ENCODE data around the gene AUTS2. TPM values are rescaled to one million over a fixed set of nuclear protein-coding genes. Genes with fewer than 3 reads are reported as not detected.

Gene AUTS2
- total RNA-seq, 1 donor from 2014 or later: 119 TPM

DNA sequence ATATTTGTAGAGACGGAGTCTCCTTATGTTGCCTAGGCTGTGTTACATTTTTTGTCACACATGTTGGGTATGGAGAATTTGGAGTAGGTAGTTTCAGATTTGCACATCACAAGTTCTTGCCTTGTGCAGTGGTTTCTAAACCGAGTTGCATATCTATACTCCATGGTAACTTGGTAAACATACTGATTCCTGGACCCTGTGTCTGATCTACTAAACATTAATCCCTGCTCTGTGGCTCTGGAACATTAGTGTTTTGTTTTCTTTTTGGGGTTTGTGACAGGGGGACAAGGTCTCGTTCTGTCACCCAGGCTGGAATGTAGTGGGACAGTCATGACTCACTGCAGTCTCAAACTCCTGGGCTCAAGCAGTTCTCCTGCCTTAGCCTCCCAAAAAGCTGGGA is 24.7 kb downstream of the AUTS2 start:
- no peak for DNase-seq (ENCODE audit: low spot score)

DNA sequence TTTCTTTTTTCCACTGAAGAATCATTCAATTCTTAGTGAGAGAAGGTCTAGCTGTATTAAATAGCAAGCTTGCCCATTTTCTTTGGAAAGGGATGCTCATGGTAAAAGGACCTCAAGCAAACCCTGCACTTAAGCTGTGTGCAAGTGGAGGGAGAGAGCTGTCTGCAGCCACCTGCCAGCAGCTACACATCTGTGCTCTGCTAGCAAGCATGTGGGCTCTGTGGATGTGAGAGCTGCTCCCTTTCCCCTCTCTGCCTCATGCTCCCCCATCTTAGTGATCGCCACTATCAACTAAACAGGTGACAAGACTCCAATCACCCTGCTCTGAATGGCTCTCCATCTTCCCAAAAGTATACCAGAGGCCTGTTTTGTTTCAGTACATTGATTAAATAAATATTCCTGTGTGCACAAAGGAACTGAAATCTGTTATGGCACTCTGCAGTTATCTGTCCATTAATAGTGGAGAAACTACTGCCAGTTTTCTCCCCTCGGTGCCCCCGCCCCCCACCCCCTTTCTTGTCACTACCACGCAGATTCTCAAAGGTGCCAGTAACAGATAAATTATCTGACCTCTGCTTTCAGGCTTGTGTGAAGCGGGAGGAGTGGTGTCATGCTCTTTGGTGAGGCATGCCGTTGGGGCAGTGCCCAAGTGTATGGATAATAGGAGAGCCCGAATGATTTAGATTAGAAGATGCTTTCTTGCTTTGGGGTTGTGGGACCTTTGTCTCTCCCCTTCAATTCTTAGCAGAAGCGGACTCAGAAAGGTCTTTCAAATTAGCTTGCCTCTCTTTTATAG is 26.4 kb downstream of the AUTS2 start:
- DNase-seq (ENCODE audit: low spot score): no peak

DNA sequence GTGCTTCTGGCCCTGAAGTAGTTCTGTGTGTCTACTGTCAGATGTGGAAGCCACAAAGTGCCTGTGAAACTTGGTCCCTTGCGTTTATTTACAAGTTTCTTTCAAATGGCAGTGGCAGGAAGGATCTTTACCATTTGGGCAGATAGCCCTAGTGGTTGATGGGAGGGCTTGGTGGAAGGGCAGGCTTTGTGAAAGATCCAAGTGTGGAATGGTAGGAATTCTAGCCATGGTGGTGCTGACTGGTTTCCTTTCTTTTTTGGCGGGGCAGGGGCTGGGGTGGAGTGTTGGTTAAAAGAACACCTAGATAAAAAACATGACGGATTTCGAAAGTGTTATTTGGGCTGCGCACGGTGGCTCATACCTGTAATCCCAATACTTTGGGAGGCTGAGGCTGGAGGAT is 27.0 kb downstream of the AUTS2 start:
- no peak for DNase-seq (ENCODE audit: low spot score)

DNA sequence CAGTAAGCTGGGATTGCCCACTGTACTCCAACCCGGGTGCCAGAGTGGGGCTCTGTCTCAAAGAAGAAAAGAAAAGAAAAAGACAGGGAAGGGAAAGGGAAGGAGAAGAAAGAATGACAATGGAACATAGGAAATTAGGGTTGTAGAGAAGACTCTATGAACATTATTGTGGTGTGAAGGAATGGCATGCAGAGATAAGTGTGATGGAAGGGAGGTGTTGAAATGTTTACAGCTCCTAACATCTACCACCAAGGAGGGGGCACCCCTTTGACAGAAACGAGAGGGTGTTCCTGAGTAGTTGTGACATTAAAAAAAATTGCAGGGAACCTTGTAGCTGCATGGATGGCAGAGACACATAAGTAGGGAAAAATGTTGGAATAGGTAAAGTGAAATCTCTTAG is 27.5 kb downstream of the AUTS2 start:
- no peak for DNase-seq (ENCODE audit: low spot score)

DNA sequence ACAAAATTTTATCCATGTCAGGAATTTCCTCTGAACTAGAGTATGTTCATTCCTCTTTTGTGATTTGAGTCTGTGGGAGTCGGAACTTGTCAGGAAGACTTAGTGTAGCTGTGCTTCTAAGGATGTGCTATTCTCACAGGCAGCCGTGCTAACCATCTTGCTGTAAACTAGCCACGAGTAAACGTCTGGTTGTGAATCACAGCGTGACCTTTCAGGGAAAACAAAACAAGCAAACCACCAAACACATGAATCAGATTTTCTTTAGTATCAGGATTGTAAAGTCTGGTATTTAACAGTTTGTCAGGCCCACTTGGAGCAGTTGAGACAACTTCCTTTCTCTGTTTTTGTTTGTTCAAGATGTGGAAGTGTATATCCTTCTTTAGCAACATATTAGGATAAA is 32.0 kb downstream of the AUTS2 start:
- DNase-seq (ENCODE audit: low spot score): no peak

DNA sequence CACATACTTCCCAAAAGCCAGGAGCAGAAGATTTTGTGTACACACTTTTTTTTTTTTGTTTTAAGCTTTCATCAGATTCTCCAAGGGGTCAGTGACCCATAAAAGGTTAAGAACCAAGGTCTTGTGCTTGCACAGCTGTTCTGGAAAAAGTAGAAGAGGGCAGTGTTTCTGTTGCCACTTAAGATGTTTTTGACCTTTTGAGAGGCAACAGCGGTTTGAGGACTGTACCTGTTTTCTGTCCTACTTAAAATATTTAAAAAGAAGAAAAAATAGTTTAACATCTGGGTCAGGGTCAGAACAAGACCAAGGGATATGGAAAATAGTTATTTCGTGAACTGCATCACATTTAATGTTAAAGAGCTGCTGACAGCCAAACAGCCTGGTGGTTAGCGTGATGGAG is 32.9 kb downstream of the AUTS2 start:
- no peak for DNase-seq (ENCODE audit: low spot score)

DNA sequence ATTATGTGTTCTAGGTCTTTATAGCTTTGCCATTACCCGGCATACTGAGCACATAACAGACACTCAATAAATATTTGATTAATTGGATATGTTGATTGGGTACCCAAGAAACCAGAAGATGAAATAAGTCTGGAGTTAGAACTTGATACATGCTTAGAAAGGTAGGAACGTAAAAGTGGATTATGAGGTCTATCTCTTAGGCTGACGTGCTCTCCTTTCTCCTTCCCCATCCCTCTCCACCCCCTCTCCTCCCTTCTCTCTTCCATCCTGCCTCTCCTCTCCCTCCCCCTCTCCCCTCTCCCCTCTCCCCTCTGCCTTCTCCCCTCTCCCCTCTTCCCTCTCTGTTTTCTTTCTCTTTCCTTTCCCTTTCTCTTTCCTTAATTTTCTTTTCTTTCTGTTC is 34.0 kb downstream of the AUTS2 start:
- no peak for DNase-seq (ENCODE audit: low spot score)

DNA sequence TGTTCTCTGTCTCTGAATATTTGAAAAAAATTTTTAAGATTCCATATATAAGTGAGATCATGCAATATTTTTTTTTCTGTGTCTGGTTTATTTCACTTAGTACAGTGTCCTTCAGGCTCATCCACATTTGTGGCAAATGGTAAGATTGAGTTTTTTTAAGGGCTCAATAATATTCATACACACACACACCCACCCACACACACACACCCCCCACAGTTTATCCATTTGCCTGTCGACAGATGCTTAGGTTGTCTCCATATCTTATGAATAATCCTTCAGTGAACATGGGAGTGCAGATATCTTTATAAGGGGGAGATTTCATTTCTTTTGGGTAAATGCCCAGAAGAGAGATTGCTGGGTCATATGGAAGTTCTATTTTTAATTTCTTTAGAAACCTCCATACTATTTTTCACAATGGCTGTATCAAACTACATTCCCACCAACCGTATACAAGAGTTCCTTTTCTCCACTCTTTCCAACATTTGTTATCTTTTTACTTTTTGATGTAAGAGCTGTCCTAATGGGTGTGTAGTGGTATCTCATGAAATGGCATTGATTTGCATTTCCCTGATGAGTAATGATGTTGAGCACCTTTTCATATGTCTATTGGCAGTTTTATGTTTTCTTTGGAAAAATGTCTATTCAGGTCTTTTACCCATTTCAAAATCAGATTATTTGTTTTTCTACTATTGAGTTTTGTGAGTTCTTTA is 35.0 kb downstream of the AUTS2 start:
- no peak for DNase-seq (ENCODE audit: low spot score)

DNA sequence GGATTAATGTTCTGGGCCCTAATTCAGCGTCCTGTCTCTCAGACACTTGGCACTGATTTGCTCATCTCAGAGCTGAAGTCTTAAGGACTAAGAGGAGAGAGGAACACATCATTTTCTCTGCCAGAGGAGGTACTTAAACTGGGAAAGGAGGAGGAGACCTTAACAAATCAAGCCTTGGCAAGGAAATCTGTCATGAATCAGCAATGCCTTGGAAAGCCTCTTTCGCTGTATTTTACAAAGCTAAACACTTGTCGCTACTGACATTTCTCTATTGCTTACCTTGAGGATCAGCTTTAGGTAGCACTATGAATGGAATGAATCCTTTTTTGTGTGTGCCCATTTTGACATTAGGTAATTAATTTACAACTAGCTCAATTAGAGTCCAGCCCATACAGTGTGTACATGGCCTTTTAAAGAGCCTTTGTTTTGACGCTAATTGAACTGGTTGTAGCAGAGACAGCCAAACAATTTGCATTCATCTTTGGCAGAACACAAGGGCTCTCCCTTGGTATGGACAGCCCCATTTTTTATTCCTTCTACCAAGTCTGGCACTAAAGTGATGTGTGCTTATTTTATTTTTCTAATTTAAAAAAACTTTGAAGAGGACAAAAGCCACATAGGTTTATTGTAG is 37.4 kb downstream of the AUTS2 start:
- no peak for DNase-seq (ENCODE audit: low spot score)

DNA sequence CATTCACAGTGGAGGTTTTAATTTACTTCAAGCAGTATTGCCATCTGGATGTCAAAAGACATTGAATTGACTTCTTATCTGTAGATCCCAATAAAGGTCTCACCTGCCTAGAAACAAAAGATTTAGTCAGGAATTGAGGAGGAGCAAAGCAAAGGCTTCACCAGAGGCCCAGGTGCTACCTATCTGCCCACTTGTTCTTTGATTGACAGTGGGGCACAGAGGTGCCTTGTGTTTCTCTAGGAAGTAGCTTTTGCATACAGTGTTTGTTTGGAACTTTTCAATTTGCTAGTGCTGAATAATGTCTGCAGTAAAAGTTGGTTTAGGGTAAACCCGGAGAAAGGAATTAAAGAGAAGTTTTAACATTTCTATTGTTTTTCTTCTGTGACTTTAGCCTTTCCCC is 40.4 kb downstream of the AUTS2 start:
- DNase-seq (ENCODE audit: low spot score): no peak

DNA sequence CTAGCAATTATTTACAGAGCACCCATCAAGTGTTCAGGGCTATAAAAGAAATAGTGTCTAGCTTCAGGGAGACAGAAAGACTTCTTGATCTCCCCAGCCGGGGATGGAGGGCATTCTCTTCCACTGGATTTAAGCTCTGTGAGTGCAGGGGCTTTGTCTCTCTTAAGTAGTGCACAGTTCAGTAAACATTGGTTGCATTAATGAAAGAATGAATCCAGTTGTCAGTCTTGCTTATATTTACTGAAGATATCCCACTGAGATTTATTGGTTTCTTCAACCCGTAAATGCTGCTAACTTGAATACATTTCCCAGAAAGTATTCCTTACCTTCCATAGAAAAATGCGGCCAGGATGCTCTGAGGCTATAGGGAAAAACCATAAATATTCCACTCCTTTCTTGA is 41.9 kb downstream of the AUTS2 start:
- DNase-seq (ENCODE audit: low spot score): no peak

DNA sequence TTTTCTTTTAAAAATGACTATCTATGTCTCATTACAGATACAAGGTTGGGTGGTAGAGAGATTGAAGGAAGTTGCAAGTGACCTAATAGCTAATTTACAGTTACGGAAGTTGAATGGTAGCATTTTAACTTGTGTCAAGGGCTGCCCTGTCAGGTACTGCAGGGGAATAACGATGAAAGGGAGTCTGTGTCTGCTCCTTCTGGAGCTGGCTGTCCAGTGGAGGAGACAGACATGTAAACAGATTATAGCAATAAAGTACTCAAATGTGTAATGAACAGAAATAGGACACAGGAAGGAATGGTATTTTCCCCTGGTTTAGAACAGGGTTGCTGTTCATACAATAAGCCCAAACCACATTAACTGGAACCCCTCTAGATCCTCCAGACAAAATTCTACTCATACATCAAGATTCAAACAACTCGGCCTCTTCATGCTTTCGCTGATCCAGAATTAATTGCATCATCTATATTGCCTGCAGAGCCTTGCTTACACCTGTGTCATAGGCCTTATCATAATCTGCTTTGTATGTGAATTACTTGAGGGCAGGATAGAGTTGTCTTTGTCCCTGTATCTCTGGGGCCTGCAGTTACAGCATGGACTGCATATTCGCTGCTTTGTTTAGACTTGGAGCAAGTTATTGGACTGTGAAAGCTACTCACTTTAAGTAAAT is 42.8 kb downstream of the AUTS2 start:
- no peak for DNase-seq (ENCODE audit: low spot score)

DNA sequence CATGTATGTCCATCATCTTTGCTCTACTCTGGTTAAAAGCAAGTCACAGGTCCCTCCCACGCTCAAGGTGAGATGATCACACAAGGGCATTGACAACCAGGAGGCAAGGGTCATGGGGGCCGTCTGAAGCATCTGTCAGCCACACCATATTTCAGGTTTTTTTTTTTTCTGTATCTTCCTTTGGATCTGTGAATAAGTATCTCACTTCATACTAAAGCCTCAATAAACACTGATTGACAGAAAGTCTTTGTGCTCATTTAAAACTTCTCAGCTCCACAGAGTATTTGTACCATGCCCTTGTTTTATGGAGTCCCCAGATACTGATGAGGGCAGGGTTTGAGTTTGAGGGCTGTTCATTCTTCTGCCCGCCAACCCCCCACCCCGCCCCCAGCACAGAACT is 45.0 kb downstream of the AUTS2 start:
- DNase-seq (ENCODE audit: low spot score): no peak

DNA sequence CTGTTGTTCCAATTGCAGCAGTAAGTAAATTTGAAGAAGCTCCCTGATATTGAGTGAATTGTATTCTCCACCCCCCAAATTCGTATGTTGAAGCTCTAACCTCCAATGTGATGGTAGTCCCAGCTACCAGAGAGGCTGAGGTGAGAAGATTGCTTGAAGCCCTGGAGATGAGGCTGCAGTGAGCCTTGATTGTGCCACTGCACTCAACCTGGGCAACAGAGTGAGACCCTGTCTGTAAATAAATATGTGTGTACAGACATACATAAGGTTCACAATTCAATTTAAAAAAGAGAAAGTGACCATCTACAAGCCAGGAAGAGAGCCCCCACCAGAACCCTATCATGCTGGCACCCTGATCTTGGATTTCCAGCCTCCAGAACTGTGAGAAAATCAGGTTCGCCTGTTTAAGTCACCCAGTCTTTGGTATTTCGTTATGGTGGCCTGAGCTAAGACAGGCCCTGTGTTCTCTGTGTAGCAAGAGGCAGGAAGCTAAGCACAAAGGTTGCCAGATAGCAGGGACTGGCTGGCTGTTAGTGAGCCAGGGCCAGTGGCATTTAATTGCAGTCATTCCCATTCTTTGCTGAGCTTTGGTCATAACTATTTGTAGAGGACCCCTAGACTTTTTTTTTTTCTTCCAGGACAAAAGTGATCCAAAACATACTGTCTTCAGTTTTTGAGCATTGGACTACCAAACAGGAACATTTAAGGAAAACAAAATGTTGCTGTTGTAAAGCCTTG is 45.6 kb downstream of the AUTS2 start:
- DNase-seq (ENCODE audit: low spot score): no peak

DNA sequence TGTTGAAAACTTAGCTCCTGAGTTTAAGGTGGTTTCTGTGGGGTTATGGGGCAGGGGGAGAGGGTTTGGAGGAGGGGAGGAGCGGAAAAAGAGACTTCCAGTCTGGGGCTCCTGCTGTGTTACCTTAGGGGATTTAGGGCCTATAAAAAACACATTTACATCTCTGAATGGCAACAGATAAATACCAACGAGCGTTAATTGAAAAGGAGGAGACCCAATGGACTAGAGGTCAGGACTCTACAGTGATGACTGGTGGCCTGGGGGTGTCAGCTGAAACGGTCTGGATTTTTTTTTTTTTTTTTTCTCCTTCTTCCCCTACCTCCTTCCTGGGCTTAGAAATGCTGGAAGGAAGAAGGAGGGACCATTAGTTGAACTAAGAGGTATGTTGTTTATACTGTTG is 47.4 kb downstream of the AUTS2 start:
- DNase-seq (ENCODE audit: low spot score): no peak

DNA sequence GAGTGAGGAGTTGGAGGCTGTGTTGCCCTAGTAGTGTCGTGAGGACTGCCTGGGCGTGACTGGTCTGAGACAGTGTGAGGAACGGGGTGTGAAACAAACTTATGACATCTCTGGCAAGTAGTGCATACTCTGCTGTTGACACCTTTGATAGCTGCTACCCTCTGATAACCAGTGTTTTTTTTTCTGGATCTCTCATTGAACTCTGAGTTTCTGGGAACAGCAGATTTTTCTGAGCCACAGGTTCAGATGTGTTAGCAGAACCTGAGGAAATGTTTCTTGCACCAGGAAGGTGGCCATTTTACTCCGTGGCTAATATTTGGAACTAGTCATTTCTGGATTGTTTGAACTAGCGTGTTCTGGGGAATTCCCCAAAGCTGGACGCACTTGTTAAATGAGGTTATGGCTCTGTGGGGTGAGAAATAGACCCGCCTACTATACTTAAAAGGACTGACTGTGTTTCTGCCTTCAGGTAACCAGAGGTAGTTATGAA is 52.9 kb downstream of the AUTS2 start:
- no peak for DNase-seq (ENCODE audit: low spot score)

DNA sequence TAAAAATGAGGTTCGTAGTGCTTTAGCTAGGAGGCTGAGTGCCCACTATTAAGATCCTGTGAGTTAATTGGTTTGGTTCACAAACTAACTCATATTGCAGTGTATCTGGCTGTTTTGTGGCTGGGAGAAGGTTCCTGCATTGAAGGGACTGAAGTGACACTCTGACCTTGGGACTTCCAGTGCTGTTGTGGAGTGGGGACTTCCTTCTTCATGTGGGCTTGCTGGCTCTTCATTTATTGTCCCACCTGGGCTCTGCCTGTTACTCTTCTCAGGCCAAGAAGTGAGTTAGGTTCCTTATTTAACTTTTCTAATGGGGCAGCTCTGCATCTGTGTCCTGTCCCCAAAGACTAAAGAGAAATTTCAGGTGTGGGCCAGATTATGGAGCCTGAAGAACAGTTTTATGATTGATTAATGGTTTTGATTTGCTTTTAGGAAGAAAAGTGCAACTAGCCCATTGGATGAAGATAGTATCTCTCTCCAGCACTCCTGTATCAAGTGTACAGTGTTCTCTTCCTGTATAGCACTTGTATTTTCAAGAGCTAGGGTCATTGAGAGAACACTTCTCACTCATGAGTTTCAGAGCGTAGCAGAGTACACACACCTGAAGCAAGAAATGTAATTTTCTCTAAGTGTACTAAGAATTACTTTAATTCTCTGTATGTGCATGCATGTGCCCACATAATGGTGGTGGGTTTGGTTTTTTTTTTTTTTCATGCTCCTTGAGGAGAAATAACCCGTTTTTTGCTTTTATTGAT is 54.8 kb downstream of the AUTS2 start:
- no peak for DNase-seq (ENCODE audit: low spot score)

DNA sequence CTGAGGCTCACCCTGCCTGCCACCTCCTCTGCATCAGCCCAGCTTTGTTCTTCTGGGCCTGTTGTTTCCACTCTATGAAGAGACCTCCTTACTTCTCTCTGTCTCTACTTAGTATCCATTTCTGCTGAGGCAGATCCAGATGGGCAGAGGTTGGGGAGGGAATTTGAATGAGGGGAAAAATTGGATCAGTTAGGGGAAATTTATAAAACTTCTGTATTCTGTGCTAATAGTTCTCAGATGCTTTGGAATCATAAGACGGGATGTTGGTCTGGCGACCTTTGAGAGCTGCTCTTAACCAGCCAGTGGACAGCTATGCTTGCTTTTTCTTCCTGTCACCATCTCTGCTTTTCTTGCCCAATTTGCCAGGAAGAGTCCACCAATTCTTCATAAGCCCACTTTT is 55.5 kb downstream of the AUTS2 start:
- no peak for DNase-seq (ENCODE audit: low spot score)

DNA sequence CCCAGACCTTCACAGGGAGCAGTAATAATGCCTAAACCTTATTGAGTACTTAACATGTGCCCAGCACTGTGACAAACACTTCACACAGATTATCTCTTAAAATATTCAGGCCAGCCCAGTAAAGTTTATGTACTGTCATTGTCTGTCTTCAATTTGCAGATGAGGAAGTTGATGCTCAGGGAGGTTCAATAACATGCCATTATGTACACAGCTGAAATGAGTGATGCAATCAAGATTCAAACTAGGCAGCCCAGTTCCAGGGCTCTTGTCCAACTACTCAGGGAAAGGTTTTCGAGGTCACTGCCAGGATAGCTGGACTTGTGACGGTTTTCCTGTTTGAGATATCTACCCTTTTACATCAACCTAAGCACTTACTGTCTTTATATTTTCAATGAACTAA is 56.1 kb downstream of the AUTS2 start:
- DNase-seq (ENCODE audit: low spot score): no peak

DNA sequence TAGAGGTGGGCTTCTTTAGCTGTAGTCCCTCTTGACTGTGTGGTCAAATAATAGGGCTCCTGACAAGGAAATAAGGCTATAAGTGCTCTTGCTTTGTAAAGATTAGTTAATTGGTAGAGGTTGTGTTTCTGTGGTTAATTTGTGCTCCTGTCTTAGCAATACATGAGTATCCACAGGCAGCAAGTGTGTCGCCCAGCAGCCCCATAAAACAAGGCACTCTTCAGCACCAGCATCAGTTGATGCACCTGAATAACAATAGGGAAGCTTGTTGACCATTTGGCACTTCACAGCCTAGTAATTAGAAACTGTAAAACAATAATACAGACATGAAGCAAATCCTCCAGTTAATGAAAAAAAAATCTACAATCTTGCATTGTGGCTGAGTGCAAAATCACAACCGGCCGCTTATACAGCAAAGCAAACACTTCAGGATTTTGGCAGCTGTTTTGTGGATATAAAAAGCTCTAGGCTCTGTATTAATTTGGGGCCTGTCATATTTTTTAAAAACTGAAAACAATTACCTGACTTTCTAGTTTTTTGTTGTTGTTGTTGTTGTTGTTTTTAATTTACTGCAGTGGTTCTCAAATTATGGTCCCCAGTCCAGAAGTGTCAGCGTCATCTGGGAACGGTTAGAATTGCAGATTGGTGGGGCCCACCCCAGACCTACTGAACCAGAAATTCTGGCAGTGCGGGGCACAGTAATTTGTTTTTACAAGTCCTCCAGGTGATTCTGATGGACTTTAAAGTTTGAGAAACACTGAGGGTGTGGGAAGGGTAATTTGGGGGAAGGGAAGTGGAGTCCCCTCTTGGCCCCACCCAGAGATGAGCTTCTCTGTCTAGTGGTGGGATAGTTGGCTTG is 56.8 kb downstream of the AUTS2 start:
- DNase-seq (ENCODE audit: low spot score): no peak
